Measurements from ENCODE around the gene NEURL1.
"Not testable (repeated sequence)": the region's sequence is repeated elsewhere in the genome, so short reads cannot be mapped to it uniquely, and the experiment has no call there.

The NEURL1 gene

GRCh38 chr10:103593022-103593570 lies 99.6 kb downstream of the NEURL1 start:
- DNase-seq (ENCODE audit: low read depth), result no peak
- no peak overlapping the region for H3K4me3 ChIP-seq (ENCODE audit: low read depth, low read length)

GRCh38 chr10:103595933-103596726 lies 102.6 kb downstream of the NEURL1 start:
- DNase-seq (ENCODE audit: low read depth), result no peak
- H3K4me3 ChIP-seq (ENCODE audit: low read depth, low read length), result no peak overlapping the region

- no peak for DNase-seq (ENCODE audit: low read depth)
- H3K4me3 ChIP-seq (ENCODE audit: low read depth, low read length), result no peak overlapping the region
Observed at GRCh38 chr10:103597003-103597402, 103.5 kb downstream of the NEURL1 start.

GRCh38 chr10:103598654-103599115 lies 105.2 kb downstream of the NEURL1 start:
- no peak overlapping the region for H3K4me3 ChIP-seq (ENCODE audit: low read depth, low read length)
- peak; percentile 31 for DNase-seq (ENCODE audit: low read depth)

- H3K4me3 ChIP-seq (ENCODE audit: low read depth, low read length), result no peak overlapping the region
- DNase-seq (ENCODE audit: low read depth), result no peak
Observed at GRCh38 chr10:103599211-103599610, 105.7 kb downstream of the NEURL1 start.

GRCh38 chr10:103599907-103600306 lies 106.4 kb downstream of the NEURL1 start:
- no peak for DNase-seq (ENCODE audit: low read depth)

GRCh38 chr10:103600325-103600724 lies 106.8 kb downstream of the NEURL1 start:
- H3K4me3 ChIP-seq (ENCODE audit: low read depth, low read length), result no peak overlapping the region
- no peak for DNase-seq (ENCODE audit: low read depth)

More at GRCh38 chr10:103599907-103600306, 106.4 kb downstream of the NEURL1 start:
- no peak overlapping the region for H3K4me3 ChIP-seq (ENCODE audit: low read depth, low read length)

- DNase-seq (ENCODE audit: low read depth), result no peak
Observed at GRCh38 chr10:103600956-103601569, 107.6 kb downstream of the NEURL1 start.

GRCh38 chr10:103602028-103602851 lies 108.7 kb downstream of the NEURL1 start:
- no peak overlapping the region for H3K4me3 ChIP-seq (ENCODE audit: low read depth, low read length)
- DNase-seq (ENCODE audit: low read depth), result no peak

More at GRCh38 chr10:103600956-103601569, 107.6 kb downstream of the NEURL1 start:
- no peak overlapping the region for H3K4me3 ChIP-seq (ENCODE audit: low read depth, low read length)

GRCh38 chr10:103602852-103603155 lies 109.3 kb downstream of the NEURL1 start:
- no peak for DNase-seq (ENCODE audit: low read depth)
- no peak overlapping the region for H3K4me3 ChIP-seq (ENCODE audit: low read depth, low read length)

GRCh38 chr10:103603382-103603781 lies 109.9 kb downstream of the NEURL1 start:
- no peak for DNase-seq (ENCODE audit: low read depth)
- H3K4me3 ChIP-seq (ENCODE audit: low read depth, low read length), result no peak overlapping the region

GRCh38 chr10:103605359-103606096 lies 112.0 kb downstream of the NEURL1 start:
- no peak for DNase-seq (ENCODE audit: low read depth)
- H3K4me3 ChIP-seq (ENCODE audit: low read depth, low read length), result no peak overlapping the region

GRCh38 chr10:103606097-103606438 lies 112.6 kb downstream of the NEURL1 start:
- DNase-seq (ENCODE audit: low read depth), result not testable (repeated sequence)

GRCh38 chr10:103607051-103607450 lies 113.5 kb downstream of the NEURL1 start:
- not testable (repeated sequence) for H3K4me3 ChIP-seq (ENCODE audit: low read depth, low read length); DNase-seq (ENCODE audit: low read depth)

More at GRCh38 chr10:103606097-103606438, 112.6 kb downstream of the NEURL1 start:
- H3K4me3 ChIP-seq (ENCODE audit: low read depth, low read length), result not testable (repeated sequence)

GRCh38 chr10:103608056-103608455 lies 114.6 kb downstream of the NEURL1 start:
- not testable (repeated sequence) for H3K4me3 ChIP-seq (ENCODE audit: low read depth, low read length); DNase-seq (ENCODE audit: low read depth)

- no peak for DNase-seq (ENCODE audit: low read depth)
- H3K4me3 ChIP-seq (ENCODE audit: low read depth, low read length), result no peak overlapping the region
Observed at GRCh38 chr10:103609231-103610082, 116.0 kb downstream of the NEURL1 start.

GRCh38 chr10:103610083-103610472 lies 116.6 kb downstream of the NEURL1 start:
- no peak for DNase-seq (ENCODE audit: low read depth)

GRCh38 chr10:103610921-103611511 lies 117.5 kb downstream of the NEURL1 start:
- no peak overlapping the region for H3K4me3 ChIP-seq (ENCODE audit: low read depth, low read length)
- DNase-seq (ENCODE audit: low read depth), result no peak

More at GRCh38 chr10:103610083-103610472, 116.6 kb downstream of the NEURL1 start:
- no peak overlapping the region for H3K4me3 ChIP-seq (ENCODE audit: low read depth, low read length)
